Activated naive CD4-positive, alpha-beta T cell treated with anti-CD3 and anti-CD28 coated beads, Interleukin-2, amount 10 ng/mL, durations not matched to agents 7 days and 5 days (primary cell): ENCODE results near the gene CD1E.
"Not testable (repeated sequence)": the region's sequence is repeated elsewhere in the genome, so short reads cannot be mapped to it uniquely, and the experiment has no call there.

ENCODE experiments used
- CTCF ChIA-PET: fragments of 350-600 bp; sonication (Branson Sonifier 250); formaldehyde crosslinking; loops from one replicate; lab custom pipeline; 2021; ENCODE audit warnings: antibody characterized with exemption; lab: Charles Lee
- DNase-seq: peaks from one replicate; pipeline ENCODE4 v3.0.0-alpha.2; 2020
- H3K27ac Mint-ChIP-seq: one replicate; pipeline ENCODE4 v1.8.0; 2021; ENCODE audit warnings: mild to moderate bottlenecking, moderate library complexity, mixed read lengths
- H3K27me3 Mint-ChIP-seq: one replicate; pipeline ENCODE4 v1.8.0; 2021; ENCODE audit warnings: mild to moderate bottlenecking, mixed read lengths
- H3K36me3 Mint-ChIP-seq: one replicate; pipeline ENCODE4 v1.8.0; 2021; ENCODE audit warnings: mixed read lengths
- H3K4me1 Mint-ChIP-seq: one replicate; pipeline ENCODE4 v1.8.0; 2021; ENCODE audit warnings: mixed read lengths
- H3K4me3 Mint-ChIP-seq: one replicate; pipeline ENCODE4 v1.8.0; 2021; ENCODE audit warnings: mild to moderate bottlenecking, moderate library complexity, mixed read lengths
- H3K9me3 Mint-ChIP-seq: one replicate; pipeline ENCODE4 v1.8.0; 2021; ENCODE audit warnings: mixed read lengths

CD1E gene

DNA sequence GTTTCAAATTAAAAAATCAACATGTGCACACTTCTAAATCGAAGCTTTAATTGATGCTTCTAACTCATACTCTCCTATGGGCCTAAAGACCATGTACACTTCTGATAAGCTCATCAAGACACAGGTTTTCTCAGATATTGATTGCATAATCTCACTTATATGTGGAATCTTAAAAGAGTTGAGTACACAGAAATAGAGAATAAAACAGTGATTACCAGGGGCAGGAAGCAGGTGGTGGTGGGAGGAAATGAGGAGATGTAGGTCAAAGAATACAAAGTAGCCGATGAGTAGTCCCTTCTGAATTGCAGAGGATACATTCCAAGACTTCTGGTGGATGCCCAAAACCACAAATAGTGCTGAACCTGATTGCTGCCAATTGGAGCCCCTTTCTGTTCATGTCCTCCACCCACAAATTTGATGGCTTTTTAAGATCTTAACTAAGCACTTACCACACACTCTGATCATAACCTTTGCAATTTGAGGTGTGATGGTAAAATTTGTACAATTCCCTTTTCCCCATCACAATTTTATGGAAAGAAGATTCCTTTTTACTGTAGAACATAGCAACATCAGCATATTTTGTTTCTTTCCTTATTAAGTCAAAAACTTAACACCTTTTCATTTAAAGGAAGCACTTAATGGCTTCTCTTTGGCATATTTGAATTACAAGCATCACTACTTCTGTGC, 19.0 kb upstream of the CD1E start:
- H3K27me3 Mint-ChIP-seq: peaks cover 7% of the 10 kb centered on the region
- H3K4me1 Mint-ChIP-seq: peaks cover 23% of the 10 kb centered on the region
- H3K27ac Mint-ChIP-seq: no peak overlapping the region
- DNase-seq: no peak
- H3K9me3 Mint-ChIP-seq: no peaks in the 10 kb centered on the region
- CTCF ChIA-PET: no interaction called here
- H3K36me3 Mint-ChIP-seq: no peaks in the 10 kb centered on the region
- no peak overlapping the region for H3K4me3 Mint-ChIP-seq

DNA sequence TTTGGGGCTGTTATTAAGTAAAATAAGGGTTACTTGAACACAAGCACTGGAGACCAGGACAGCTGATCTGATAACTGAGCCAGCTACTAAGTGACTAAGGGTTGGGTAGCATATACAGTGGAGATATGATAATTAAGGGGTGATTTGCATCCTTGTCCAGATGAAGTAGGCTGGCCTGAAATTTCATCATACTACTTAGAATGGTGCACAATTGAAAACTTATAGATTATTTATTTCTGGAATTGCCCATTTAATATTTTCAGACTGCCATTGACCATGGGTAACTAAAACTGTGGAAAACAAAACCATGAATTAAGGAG, 18.5 kb upstream of the CD1E start:
- Mint-ChIP-seq H3K36me3 (no peaks in the 10 kb centered on the region), H3K4me1 (peaks cover 23% of the 10 kb centered on the region), H3K27me3 (peaks cover 7% of the 10 kb centered on the region), H3K27ac (no peak overlapping the region), H3K4me3 (no peak overlapping the region), H3K9me3 (peaks cover under 1% of the 10 kb centered on the region)
- CTCF ChIA-PET: no interaction called here
- no peak for DNase-seq

DNA sequence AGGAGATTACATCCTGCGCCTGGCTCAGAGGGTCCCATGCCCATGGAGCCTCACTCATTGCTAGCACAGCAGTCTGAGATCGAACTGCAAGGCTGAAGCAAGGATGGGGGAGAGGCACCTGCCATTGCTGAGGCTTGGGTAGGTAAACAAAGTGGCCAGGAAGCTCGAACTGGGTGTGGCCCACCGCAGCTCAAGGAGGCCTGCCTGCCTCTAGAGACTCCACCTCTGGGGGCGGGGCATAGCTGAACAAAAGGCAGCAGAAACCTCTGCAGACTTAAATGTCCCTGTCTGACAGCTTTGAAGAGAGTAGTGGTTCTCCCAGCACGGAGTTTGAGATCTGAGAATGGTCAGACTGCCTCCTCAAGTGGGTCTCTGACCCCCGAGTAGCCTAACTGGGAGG, 17.3 kb upstream of the CD1E start:
- H3K4me1 Mint-ChIP-seq: peaks cover 23% of the 10 kb centered on the region
- not testable (repeated sequence) for H3K4me3 Mint-ChIP-seq, H3K9me3 Mint-ChIP-seq, H3K27me3 Mint-ChIP-seq, H3K36me3 Mint-ChIP-seq, H3K27ac Mint-ChIP-seq
- DNase-seq: peak; percentile 57
- CTCF ChIA-PET: interaction anchor here (0.8 kb wide), 1 partner anchor 133 kb away, joined by 3 read pairs; no protein-coding TSS in a partner anchor

DNA sequence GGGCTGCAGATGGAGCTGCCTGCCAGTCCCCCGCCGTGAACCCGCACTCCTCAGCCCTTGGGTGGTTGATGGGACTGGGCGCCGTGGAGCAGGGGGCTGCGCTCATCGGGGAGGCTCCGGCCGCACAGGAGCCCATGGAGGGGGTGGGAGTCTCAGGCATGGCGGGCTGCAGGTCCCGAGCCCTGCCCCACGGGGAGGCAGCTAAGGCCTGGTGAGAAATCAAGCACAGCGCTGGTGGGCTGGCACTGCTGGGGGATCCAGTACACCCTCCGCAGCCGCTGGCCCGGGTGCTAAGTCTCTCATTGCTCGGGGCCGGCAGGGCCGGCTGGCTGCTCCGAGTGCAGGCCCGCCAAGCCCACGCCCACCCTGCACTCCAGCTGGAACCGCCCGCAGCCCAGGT, 4.7 kb upstream of the CD1E start:
- H3K36me3 Mint-ChIP-seq, H3K27me3 Mint-ChIP-seq, H3K4me1 Mint-ChIP-seq, H3K4me3 Mint-ChIP-seq, H3K9me3 Mint-ChIP-seq, CTCF ChIA-PET, H3K27ac Mint-ChIP-seq, DNase-seq: not testable (repeated sequence)

DNA sequence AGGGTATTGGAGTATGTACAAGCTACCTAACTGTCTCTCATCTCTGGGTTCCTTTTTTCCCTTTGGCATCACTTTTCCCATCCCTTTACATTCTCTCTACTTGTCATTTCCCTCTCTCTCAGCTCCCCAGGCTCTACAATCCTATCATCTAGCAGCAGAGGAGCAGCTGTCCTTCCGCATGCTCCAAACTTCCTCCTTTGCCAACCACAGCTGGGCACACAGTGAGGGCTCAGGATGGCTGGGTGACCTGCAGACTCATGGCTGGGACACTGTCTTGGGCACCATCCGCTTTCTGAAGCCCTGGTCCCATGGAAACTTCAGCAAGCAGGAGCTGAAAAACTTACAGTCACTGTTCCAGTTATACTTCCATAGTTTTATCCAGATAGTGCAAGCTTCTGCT, 561 bp downstream of the CD1E start:
- Mint-ChIP-seq H3K9me3 (no peaks in the 10 kb centered on the region), H3K4me3 (no peak overlapping the region)

GRCh38 chr1:158355773-158356285, 2.1 kb downstream of the CD1E start:
- Mint-ChIP-seq H3K4me3 (no peak overlapping the region), H3K27ac (no peak overlapping the region), H3K36me3 (no peaks in the 10 kb centered on the region), H3K4me1 (no peaks in the 10 kb centered on the region), H3K27me3 (peaks cover 17% of the 10 kb centered on the region), H3K9me3 (no peaks in the 10 kb centered on the region)
- CTCF ChIA-PET: no interaction called here
- no peak for DNase-seq

More for the DNA sequence above, 561 bp downstream of the CD1E start:
- Mint-ChIP-seq H3K27ac (no peak overlapping the region), H3K4me1 (no peaks in the 10 kb centered on the region), H3K36me3 (no peaks in the 10 kb centered on the region), H3K27me3 (peaks cover 17% of the 10 kb centered on the region)
- DNase-seq: no peak
- CTCF ChIA-PET: no interaction called here

DNA sequence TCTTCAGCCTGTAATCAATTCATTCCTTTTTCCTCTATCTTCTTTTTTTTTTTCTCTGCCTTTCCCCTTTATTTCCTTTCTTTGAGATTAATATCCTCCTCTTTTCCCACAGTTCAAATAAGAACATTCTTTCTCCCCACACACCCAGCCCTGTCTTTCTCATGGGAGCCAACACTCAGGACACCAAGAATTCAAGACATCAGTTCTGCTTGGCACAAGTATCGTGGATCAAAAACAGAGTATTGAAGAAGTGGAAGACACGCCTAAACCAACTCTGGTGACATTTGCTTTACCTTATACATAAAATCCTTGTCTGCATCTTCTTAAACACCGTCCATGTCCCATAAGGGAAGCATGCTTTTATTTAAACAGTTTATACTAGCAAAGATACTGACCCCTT, 2.9 kb downstream of the CD1E start:
- H3K4me3 Mint-ChIP-seq: no peak overlapping the region
- H3K36me3 Mint-ChIP-seq: no peaks in the 10 kb centered on the region
- CTCF ChIA-PET: no interaction called here
- H3K4me1 Mint-ChIP-seq: no peaks in the 10 kb centered on the region
- DNase-seq: no peak
- H3K27me3 Mint-ChIP-seq: peaks cover 17% of the 10 kb centered on the region
- no peak overlapping the region for H3K27ac Mint-ChIP-seq
- no peaks in the 10 kb centered on the region for H3K9me3 Mint-ChIP-seq

GRCh38 chr1:158357441-158357840, 3.7 kb downstream of the CD1E start:
- H3K27ac Mint-ChIP-seq: no peak overlapping the region
- no peaks in the 10 kb centered on the region for H3K4me1 Mint-ChIP-seq
- no peaks in the 10 kb centered on the region for H3K36me3 Mint-ChIP-seq
- H3K27me3 Mint-ChIP-seq: peaks cover 17% of the 10 kb centered on the region
- H3K4me3 Mint-ChIP-seq: no peak overlapping the region
- CTCF ChIA-PET: no interaction called here
- H3K9me3 Mint-ChIP-seq: no peaks in the 10 kb centered on the region
- no peak for DNase-seq

DNA sequence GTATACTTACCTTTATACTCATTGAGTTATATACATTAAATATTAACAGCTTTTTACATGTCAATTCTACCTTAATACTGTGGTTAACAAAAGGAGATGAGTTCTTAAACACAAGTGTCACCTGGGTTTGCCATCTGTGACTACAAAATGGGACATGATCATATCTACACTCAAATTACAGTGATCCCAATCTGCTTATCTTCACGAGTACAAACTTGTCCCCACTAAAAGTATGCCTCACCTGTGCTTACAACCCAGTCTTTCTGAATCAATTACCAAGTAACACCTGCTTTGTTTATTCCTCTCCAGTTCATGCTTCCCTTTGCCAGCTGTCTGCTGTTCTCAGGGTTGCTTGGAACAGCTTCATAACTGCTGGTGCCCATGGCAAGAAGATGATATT, 8.8 kb downstream of the CD1E start:
- H3K27me3 Mint-ChIP-seq: no peaks in the 10 kb centered on the region
- H3K4me1 Mint-ChIP-seq: no peaks in the 10 kb centered on the region
- DNase-seq: no peak
- H3K4me3 Mint-ChIP-seq: no peak overlapping the region
- no peaks in the 10 kb centered on the region for H3K9me3 Mint-ChIP-seq
- H3K36me3 Mint-ChIP-seq: no peaks in the 10 kb centered on the region
- CTCF ChIA-PET: no interaction called here
- no peak overlapping the region for H3K27ac Mint-ChIP-seq

DNA sequence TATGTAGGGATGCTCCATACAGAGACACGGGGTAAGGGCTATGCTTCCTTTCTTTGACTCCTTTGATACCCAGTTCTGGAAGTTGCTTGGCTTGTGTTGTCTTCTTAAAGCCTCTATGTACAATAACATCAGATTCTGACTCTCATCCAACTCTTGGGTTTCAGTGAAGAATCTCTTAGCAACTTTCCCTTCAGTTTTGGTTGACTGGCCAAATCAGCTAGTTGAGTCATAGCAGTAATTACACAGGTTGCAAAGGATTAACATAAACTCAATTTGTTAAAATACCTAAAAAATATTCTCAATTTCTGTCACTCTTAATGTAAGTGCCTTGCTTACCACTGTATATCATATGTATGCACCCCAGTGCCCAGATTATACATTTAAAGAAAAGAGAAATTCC, 9.2 kb downstream of the CD1E start:
- H3K9me3 Mint-ChIP-seq: no peaks in the 10 kb centered on the region
- CTCF ChIA-PET: no interaction called here
- no peaks in the 10 kb centered on the region for H3K27me3 Mint-ChIP-seq
- H3K4me1 Mint-ChIP-seq: no peaks in the 10 kb centered on the region
- H3K27ac Mint-ChIP-seq: no peak overlapping the region
- no peak for DNase-seq
- no peak overlapping the region for H3K4me3 Mint-ChIP-seq
- H3K36me3 Mint-ChIP-seq: no peaks in the 10 kb centered on the region

GRCh38 chr1:158366783-158367182, 13.1 kb downstream of the CD1E start:
- Mint-ChIP-seq H3K4me1 (no peaks in the 10 kb centered on the region), H3K27ac (no peak overlapping the region), H3K9me3 (peaks cover 3% of the 10 kb centered on the region), H3K4me3 (no peak overlapping the region), H3K27me3 (no peaks in the 10 kb centered on the region), H3K36me3 (no peaks in the 10 kb centered on the region)
- CTCF ChIA-PET: no interaction called here
- no peak for DNase-seq

- Mint-ChIP-seq H3K36me3 (no peaks in the 10 kb centered on the region), H3K4me3 (no peak overlapping the region), H3K27ac (no peak overlapping the region), H3K27me3 (no peaks in the 10 kb centered on the region), H3K4me1 (no peaks in the 10 kb centered on the region), H3K9me3 (peaks cover 7% of the 10 kb centered on the region)
- CTCF ChIA-PET: no interaction called here
- no peak for DNase-seq
Measured at GRCh38 chr1:158371188-158371953, 17.7 kb downstream of the CD1E start.

GRCh38 chr1:158374101-158374500, 20.4 kb downstream of the CD1E start:
- H3K36me3 Mint-ChIP-seq, H3K27me3 Mint-ChIP-seq, H3K4me1 Mint-ChIP-seq: not testable (repeated sequence)

DNA sequence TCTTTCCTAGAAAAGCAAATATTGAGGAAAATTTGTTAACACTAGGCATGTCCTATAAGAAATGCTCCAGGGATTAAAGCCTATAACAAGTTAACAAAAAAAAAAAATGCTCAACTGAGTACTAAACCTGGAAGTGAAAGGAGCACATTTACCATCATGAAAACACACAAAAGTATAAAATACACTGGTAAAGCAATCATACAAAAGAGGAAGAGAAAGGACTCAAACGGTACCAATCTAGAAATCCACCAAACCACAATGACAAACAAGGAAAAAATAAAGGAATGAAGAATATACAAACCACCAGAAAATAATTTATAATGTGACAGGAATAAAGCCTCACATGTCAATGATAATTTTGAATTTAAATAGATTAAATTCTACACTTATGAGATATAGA, 21.2 kb downstream of the CD1E start:
- CTCF ChIA-PET: no interaction called here
- H3K27ac Mint-ChIP-seq: no peak overlapping the region
- no peaks in the 10 kb centered on the region for H3K27me3 Mint-ChIP-seq
- DNase-seq: no peak
- no peaks in the 10 kb centered on the region for H3K4me1 Mint-ChIP-seq
- H3K4me3 Mint-ChIP-seq: no peak overlapping the region
- H3K9me3 Mint-ChIP-seq: peaks cover 7% of the 10 kb centered on the region
- no peaks in the 10 kb centered on the region for H3K36me3 Mint-ChIP-seq

More at GRCh38 chr1:158374101-158374500, 20.4 kb downstream of the CD1E start:
- DNase-seq, H3K27ac Mint-ChIP-seq, H3K4me3 Mint-ChIP-seq, CTCF ChIA-PET, H3K9me3 Mint-ChIP-seq: not testable (repeated sequence)

GRCh38 chr1:158390331-158390730, 36.6 kb downstream of the CD1E start:
- Mint-ChIP-seq H3K27me3 (no peaks in the 10 kb centered on the region), H3K4me3 (no peak overlapping the region), H3K27ac (no peak overlapping the region), H3K4me1 (no peaks in the 10 kb centered on the region), H3K36me3 (no peaks in the 10 kb centered on the region), H3K9me3 (peaks cover 3% of the 10 kb centered on the region)
- CTCF ChIA-PET: no interaction called here
- DNase-seq: no peak
